ENCODE measurements around the gene P3H2.

The P3H2 gene

GRCh38 chr3:190013943-190014924, 106.5 kb downstream of the P3H2 start:
- DNase-seq: no peak

- DNase-seq: no peak
Observed at GRCh38 chr3:190012784-190013183, 107.9 kb downstream of the P3H2 start.

GRCh38 chr3:190012314-190012782, 108.3 kb downstream of the P3H2 start:
- no peak for DNase-seq

- DNase-seq: no peak
Observed at GRCh38 chr3:190010486-190010885, 110.2 kb downstream of the P3H2 start.

GRCh38 chr3:190009614-190010013, 111.1 kb downstream of the P3H2 start:
- no peak for DNase-seq

GRCh38 chr3:190008432-190008831, 112.3 kb downstream of the P3H2 start:
- no peak for DNase-seq

- DNase-seq: no peak
Observed at GRCh38 chr3:190005343-190006113, 115.2 kb downstream of the P3H2 start.

GRCh38 chr3:190004656-190005055, 116.0 kb downstream of the P3H2 start:
- DNase-seq: no peak

GRCh38 chr3:190003681-190004123, 117.0 kb downstream of the P3H2 start:
- no peak for DNase-seq

GRCh38 chr3:190003068-190003467, 117.6 kb downstream of the P3H2 start:
- DNase-seq: no peak

GRCh38 chr3:190001426-190001825, 119.3 kb downstream of the P3H2 start:
- DNase-seq: no peak

- no peak for DNase-seq
Observed at GRCh38 chr3:190000861-190001196, 119.9 kb downstream of the P3H2 start.

GRCh38 chr3:190000187-190000860, 120.4 kb downstream of the P3H2 start:
- DNase-seq: no peak

GRCh38 chr3:189999718-190000117, 121.0 kb downstream of the P3H2 start:
- no peak for DNase-seq

GRCh38 chr3:189995129-189995528, 125.6 kb downstream of the P3H2 start:
- no peak for DNase-seq

- DNase-seq: no peak
Observed at GRCh38 chr3:189990826-189991225, 129.9 kb downstream of the P3H2 start.

- DNase-seq: no peak
Observed at GRCh38 chr3:189988854-189989253, 131.8 kb downstream of the P3H2 start.

GRCh38 chr3:189988322-189988721, 132.4 kb downstream of the P3H2 start:
- no peak for DNase-seq

- no peak for DNase-seq
Observed at GRCh38 chr3:189985948-189986347, 134.7 kb downstream of the P3H2 start.

- no peak for DNase-seq
Observed at GRCh38 chr3:189983612-189984011, 137.1 kb downstream of the P3H2 start.

- no peak for DNase-seq
Observed at GRCh38 chr3:189982321-189982945, 138.3 kb downstream of the P3H2 start.

- no peak for DNase-seq
Observed at GRCh38 chr3:189981668-189982067, 139.0 kb downstream of the P3H2 start.

- DNase-seq: no peak
Observed at GRCh38 chr3:189978753-189979152, 141.9 kb downstream of the P3H2 start.
